K562 (cell line): ENCODE data around the gene AP1B1. TPM values are rescaled to one million over a fixed set of nuclear protein-coding genes. Genes with fewer than 3 reads are reported as not detected.

Source experiments
- ATAC-seq: fragments of 200-7000 bp; cut with Tn5 transposase; 3 replicates; pipeline ENCODE4 v1.9.1; 2020; ENCODE audit warnings: moderate library complexity
- BruUV-seq: library from RNA; stranded (reverse); fragments of 400-500 nt; replicated peaks from 2 replicates; lab custom pipeline; 2021; lab: Mats Ljungman, UMichigan
- CTCF ChIA-PET: fragments of 300-600 bp; formaldehyde crosslinking; extraction: SDS; loops from one replicate; lab custom pipeline; 2021; ENCODE audit warnings: low intra/inter-chr PET ratio; lab: Yijun Ruan, JAX
- POLR2A ChIA-PET: fragments of 300-600, 350-650 bp; sonication (Branson Sonifier 250); formaldehyde crosslinking; extraction: SDS; loops from one replicate; lab custom pipeline; 2021; ENCODE audit warnings: antibody characterized with exemption, inconsistent platforms; lab: Yijun Ruan, JAX
- DNase-seq, 4 experiments: peaks; one replicate each; pipeline versions ENCODE4 v3.0.0 to v3.0.0-alpha.2; 2011 to 2018; ENCODE audit warnings: low spot score in 3 of 4, mixed read lengths in 3 of 4; ENCODE audit errors: extremely low read depth in 1 of 4
- FAIRE-seq: peaks from 2 replicates; lab custom pipeline; 2011; peaks lifted over from hg19 to GRCh38; lab: Jason Lieb, UNC
- H2AFZ ChIP-seq: 2 replicates; pipeline ENCODE4 v1.6.0; 2011; ENCODE audit warnings: low read depth, low read length, control low read depth, inconsistent platforms
- H3K27ac ChIP-seq: fragments of 200-600 bp; 3 replicates; pipeline ENCODE4 v1.8.0; 2011; ENCODE audit warnings: low read depth, mild to moderate bottlenecking, control low read depth, inconsistent platforms, low read length, moderate library complexity, mixed read lengths; ENCODE audit errors: extremely low read depth
- H3K27me3 ChIP-seq, 2 experiments: fragments of 300-600 bp in 1 of 2; 2 replicates in 1 of 2; 3 replicates in 1 of 2; pipeline versions ENCODE4 v1.6.0 to v1.8.0; 2011; ENCODE audit warnings: inconsistent platforms in 2 of 2, low read length in 2 of 2, mild to moderate bottlenecking in 1 of 2, mixed read lengths in 1 of 2, moderate library complexity in 1 of 2; ENCODE audit not compliant: control insufficient read depth in 2 of 2, insufficient read depth in 2 of 2
- H3K36me3 ChIP-seq: fragments of 300-600 bp; 3 replicates; pipeline ENCODE4 v1.8.0; 2011; ENCODE audit warnings: mild to moderate bottlenecking, low read length, inconsistent platforms; ENCODE audit not compliant: control insufficient read depth, insufficient read depth
- H3K4me1 ChIP-seq, 2 experiments: fragments of 200-600 bp in 1 of 2; replicated peaks in 1 of 2; 2 replicates in 1 of 2; 3 replicates in 1 of 2; pipeline versions ENCODE4 v1.5.1 to v1.8.0; 2011; ENCODE audit warnings: inconsistent platforms in 2 of 2, low read length in 2 of 2, mild to moderate bottlenecking in 1 of 2, mixed read lengths in 1 of 2, moderate library complexity in 1 of 2; ENCODE audit not compliant: control insufficient read depth in 2 of 2, insufficient read depth in 2 of 2
- H3K4me2 ChIP-seq: 2 replicates; pipeline ENCODE4 v1.6.1; 2011; ENCODE audit warnings: low read length, control low read depth, inconsistent platforms, mixed read lengths; ENCODE audit not compliant: insufficient read depth
- H3K4me3 ChIP-seq: fragments of 200-600 bp; sonication (generic), shearing (Covaris generic); 2 replicates; pipeline ENCODE4 v1.5.1; 2016; ENCODE audit warnings: control low read depth, inconsistent platforms
- H3K79me2 ChIP-seq: fragments of 200-600 bp; 3 replicates; pipeline ENCODE4 v1.8.0; 2011; ENCODE audit warnings: low read length, inconsistent platforms; ENCODE audit not compliant: control insufficient read depth, insufficient read depth
- H3K9ac ChIP-seq, 2 experiments: 2 replicates each; pipeline versions ENCODE4 v1.6.0 to v1.6.1; 2011; ENCODE audit warnings: low read depth in 2 of 2, low read length in 2 of 2, control low read depth in 1 of 2, inconsistent platforms in 1 of 2, mild to moderate bottlenecking in 1 of 2, mixed read lengths in 1 of 2; ENCODE audit not compliant: insufficient read depth in 1 of 2
- H3K9me1 ChIP-seq: one replicate; pipeline ENCODE4 v1.6.0; 2011; ENCODE audit warnings: inconsistent platforms, mild to moderate bottlenecking, low read length, moderate library complexity; ENCODE audit not compliant: control insufficient read depth, insufficient read depth
- H3K9me3 ChIP-seq: replicated peaks from 2 replicates; pipeline ENCODE4 v1.5.1; 2011; ENCODE audit warnings: low read depth, low read length, inconsistent platforms; ENCODE audit not compliant: control insufficient read depth, insufficient read depth
- H4K20me1 ChIP-seq: replicated peaks from 2 replicates; pipeline ENCODE4 v1.6.1; 2011; ENCODE audit warnings: low read length, inconsistent platforms, mixed read lengths; ENCODE audit not compliant: control insufficient read depth, insufficient read depth
- CTBP1 ChIP-seq: fragments of 450-650 bp; IDR thresholded peaks from 2 replicates; pipeline ENCODE4 v1.6.1; 2016; ENCODE audit warnings: borderline replicate concordance
- ERF ChIP-seq: fragments of 450-650 bp; formaldehyde crosslinking; IDR thresholded peaks from 2 replicates; pipeline ENCODE4 v1.4.0; 2020; ENCODE audit warnings: mild to moderate bottlenecking, mixed read lengths
- HIVEP1 ChIP-seq: fragments of 250-450 bp; sonication (Bioruptor Pico); IDR thresholded peaks from 2 replicates; pipeline ENCODE4 v1.4.0; 2020; ENCODE audit warnings: mild to moderate bottlenecking
- HMGN3 ChIP-seq: IDR thresholded peaks from 2 replicates; pipeline ENCODE4 v1.6.1; 2011; ENCODE audit warnings: borderline replicate concordance, low read depth, mild to moderate bottlenecking, mixed read lengths, low read length; ENCODE audit not compliant: insufficient read length; ENCODE audit errors: extremely low read depth
- PHF21A ChIP-seq: fragments of 450-650 bp; IDR thresholded peaks from 2 replicates; pipeline ENCODE4 v1.6.1; 2017; ENCODE audit warnings: low read depth, borderline replicate concordance
- SMAD4 ChIP-seq: fragments of 250-450 bp; sonication (Bioruptor Pico); conservative IDR thresholded peaks from 2 replicates; pipeline ENCODE4 v1.8.0; 2021; ENCODE audit warnings: inconsistent platforms, mild to moderate bottlenecking, moderate library complexity
- ZNF766 ChIP-seq: fragments of 200-800 bp; sonication (Bioruptor generic); conservative IDR thresholded peaks from 2 replicates; pipeline ENCODE4 v1.6.1; 2016; ENCODE audit warnings: missing genetic modification characterization, missing compliant biosample characterization
- ZNF780A ChIP-seq: fragments of 250-450 bp; sonication (Bioruptor Pico); IDR thresholded peaks from 2 replicates; pipeline ENCODE4 v1.5.0; 2021; ENCODE audit warnings: mild to moderate bottlenecking
- WGBS: fragments of 100-300 bp; shearing (Covaris generic); methylation state at CpG from one replicate; pipeline ENCODE4 v1.1.6; 2016; ENCODE audit warnings: low coverage, mixed read lengths; ENCODE audit not compliant: insufficient coverage; ENCODE audit errors: missing lambda C conversion rate; 5-methylcytosine and 5-hydroxymethylcytosine counted together
- in situ Hi-C: fragments of 300-500 bp; cut with MboI; formaldehyde crosslinking; loops from 4 replicates; pipeline ENCODE4 v1.15.0; 2018; ENCODE audit warnings: inconsistent platforms, mixed read lengths
- intact Hi-C: fragments of 100-400 bp; cut with micrococcal nuclease; formaldehyde crosslinking; loops from 2 replicates; pipeline ENCODE4 v1.14.2; 2022
- polyA plus RNA-seq, 8 experiments: library from polyadenylated mRNA; depleted of rRNA in 4 of 8; stranded (reverse) in 5 of 8; unstranded in 3 of 8; fragments of >200 nt; fragmentation: Nextera tagmentation in 2 of 8; fragmentation: Illumina TruSeq in 1 of 8; extraction: Ambion mirVana in 2 of 8; extraction: Trizol in 1 of 8; gene quantifications; 2 replicates each; pipeline versions ENCODE4 v1.2.1 to v1.2.3, GENCODE V29; 2011 to 2014; ENCODE audit warnings: inconsistent platforms in 1 of 8, missing spikeins in 1 of 8
- total RNA-seq, 7 experiments: library from RNA; depleted of rRNA in 6 of 7; stranded (reverse); fragments of >200 nt in 6 of 7; fragmentation: Illumina TruSeq in 2 of 7; extraction: Trizol in 2 of 7; gene quantifications; 2 replicates each; pipeline versions ENCODE4 v1.2.1 to v1.2.3, GENCODE V29; 2011 to 2021; ENCODE audit warnings: low replicate concordance in 1 of 7
- TF ChIP-seq, protein P1 (sequence below): fragments of 250-450 bp; sonication (Bioruptor Pico); IDR thresholded peaks from 2 replicates; pipeline ENCODE4 v1.8.0; 2022; ENCODE audit warnings: inconsistent platforms
- TF ChIP-seq, protein P2 (sequence below): sonication (generic); formaldehyde crosslinking; IDR thresholded peaks from 2 replicates; pipeline ENCODE4 v1.8.1; 2023; ENCODE audit warnings: missing genetic modification reagents, mild to moderate bottlenecking, borderline replicate concordance
- TF ChIP-seq, protein P3 (sequence below): IDR thresholded peaks from 2 replicates; pipeline ENCODE4 v1.6.1; 2011; ENCODE audit not compliant: insufficient read length; ENCODE audit errors: extremely low read depth

AP1B1 gene
- total and polyA plus RNA-seq, 9 of the 15 experiments (the other 6 are each of a cell fraction or from before 2014, with no cell fraction given) = 1.2 to 60.9 (median 30.1) TPM

DNA sequence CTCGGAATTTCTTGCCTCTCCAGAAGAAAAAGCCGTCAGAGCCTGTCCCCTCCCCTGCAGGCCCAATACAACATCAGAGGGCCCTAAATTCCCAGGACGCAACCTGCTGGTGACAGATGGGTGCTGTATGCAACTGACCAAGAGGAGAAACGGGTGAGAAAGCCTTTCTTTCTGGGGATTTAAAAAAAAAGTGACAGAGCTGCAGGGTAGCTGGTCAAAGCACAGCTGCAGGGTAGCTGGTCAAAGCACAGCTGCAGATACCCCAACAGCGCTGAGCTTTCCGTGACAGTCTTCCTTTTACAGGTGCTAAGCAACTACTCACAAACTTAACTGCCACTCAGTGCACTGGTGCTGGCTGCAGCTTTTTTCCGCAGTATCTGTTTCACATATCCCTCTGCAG lies 17.8 kb downstream of the AP1B1 start:
- no TSS peak for BruUV-seq
- H4K20me1 ChIP-seq = no peaks in the 10 kb centered on the region
- no peak overlapping the region for H3K27ac ChIP-seq
- H3K27me3 ChIP-seq = no peaks in the 10 kb centered on the region
- H3K4me2 ChIP-seq = no peak overlapping the region
- ChIA-PET CTCF (no interaction called here), POLR2A (interaction anchor here (1.1 kb wide), 1 partner anchor 11 kb away, joined by 5 read pairs; no protein-coding TSS in a partner anchor)
- DNase-seq = no peak
- FAIRE-seq = no peak
- H3K79me2 ChIP-seq = peaks cover 11% of the 10 kb centered on the region; the same call in 2 of the 3 replicates
- no peak for TF ChIP-seq ZNF766
- TF ChIP-seq, protein P1, sequence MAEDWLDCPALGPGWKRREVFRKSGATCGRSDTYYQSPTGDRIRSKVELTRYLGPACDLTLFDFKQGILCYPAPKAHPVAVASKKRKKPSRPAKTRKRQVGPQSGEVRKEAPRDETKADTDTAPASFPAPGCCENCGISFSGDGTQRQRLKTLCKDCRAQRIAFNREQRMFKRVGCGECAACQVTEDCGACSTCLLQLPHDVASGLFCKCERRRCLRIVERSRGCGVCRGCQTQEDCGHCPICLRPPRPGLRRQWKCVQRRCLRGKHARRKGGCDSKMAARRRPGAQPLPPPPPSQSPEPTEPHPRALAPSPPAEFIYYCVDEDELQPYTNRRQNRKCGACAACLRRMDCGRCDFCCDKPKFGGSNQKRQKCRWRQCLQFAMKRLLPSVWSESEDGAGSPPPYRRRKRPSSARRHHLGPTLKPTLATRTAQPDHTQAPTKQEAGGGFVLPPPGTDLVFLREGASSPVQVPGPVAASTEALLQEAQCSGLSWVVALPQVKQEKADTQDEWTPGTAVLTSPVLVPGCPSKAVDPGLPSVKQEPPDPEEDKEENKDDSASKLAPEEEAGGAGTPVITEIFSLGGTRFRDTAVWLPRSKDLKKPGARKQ = no peak
- TF ChIP-seq, protein P2, sequence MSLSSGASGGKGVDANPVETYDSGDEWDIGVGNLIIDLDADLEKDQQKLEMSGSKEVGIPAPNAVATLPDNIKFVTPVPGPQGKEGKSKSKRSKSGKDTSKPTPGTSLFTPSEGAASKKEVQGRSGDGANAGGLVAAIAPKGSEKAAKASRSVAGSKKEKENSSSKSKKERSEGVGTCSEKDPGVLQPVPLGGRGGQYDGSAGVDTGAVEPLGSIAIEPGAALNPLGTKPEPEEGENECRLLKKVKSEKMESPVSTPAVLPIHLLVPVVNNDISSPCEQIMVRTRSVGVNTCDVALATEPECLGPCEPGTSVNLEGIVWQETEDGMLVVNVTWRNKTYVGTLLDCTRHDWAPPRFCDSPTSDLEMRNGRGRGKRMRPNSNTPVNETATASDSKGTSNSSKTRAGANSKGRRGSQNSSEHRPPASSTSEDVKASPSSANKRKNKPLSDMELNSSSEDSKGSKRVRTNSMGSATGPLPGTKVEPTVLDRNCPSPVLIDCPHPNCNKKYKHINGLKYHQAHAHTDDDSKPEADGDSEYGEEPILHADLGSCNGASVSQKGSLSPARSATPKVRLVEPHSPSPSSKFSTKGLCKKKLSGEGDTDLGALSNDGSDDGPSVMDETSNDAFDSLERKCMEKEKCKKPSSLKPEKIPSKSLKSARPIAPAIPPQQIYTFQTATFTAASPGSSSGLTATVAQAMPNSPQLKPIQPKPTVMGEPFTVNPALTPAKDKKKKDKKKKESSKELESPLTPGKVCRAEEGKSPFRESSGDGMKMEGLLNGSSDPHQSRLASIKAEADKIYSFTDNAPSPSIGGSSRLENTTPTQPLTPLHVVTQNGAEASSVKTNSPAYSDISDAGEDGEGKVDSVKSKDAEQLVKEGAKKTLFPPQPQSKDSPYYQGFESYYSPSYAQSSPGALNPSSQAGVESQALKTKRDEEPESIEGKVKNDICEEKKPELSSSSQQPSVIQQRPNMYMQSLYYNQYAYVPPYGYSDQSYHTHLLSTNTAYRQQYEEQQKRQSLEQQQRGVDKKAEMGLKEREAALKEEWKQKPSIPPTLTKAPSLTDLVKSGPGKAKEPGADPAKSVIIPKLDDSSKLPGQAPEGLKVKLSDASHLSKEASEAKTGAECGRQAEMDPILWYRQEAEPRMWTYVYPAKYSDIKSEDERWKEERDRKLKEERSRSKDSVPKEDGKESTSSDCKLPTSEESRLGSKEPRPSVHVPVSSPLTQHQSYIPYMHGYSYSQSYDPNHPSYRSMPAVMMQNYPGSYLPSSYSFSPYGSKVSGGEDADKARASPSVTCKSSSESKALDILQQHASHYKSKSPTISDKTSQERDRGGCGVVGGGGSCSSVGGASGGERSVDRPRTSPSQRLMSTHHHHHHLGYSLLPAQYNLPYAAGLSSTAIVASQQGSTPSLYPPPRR (CRISPR knock-in tag) = no peak
- TF ChIP-seq HIVEP1 (CRISPR knock-in tag) = no peak
- no peak for TF ChIP-seq HMGN3
- no peak for TF ChIP-seq SMAD4 (CRISPR knock-in tag)
- no peak for TF ChIP-seq ERF (CRISPR knock-in tag)
- no peak for TF ChIP-seq ZNF780A
- no peak for TF ChIP-seq CTBP1
- TF ChIP-seq PHF21A = no peak
- TF ChIP-seq, protein P3, sequence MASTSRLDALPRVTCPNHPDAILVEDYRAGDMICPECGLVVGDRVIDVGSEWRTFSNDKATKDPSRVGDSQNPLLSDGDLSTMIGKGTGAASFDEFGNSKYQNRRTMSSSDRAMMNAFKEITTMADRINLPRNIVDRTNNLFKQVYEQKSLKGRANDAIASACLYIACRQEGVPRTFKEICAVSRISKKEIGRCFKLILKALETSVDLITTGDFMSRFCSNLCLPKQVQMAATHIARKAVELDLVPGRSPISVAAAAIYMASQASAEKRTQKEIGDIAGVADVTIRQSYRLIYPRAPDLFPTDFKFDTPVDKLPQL = no peak
- H3K36me3 ChIP-seq = peaks cover 15% of the 10 kb centered on the region; the same call in 2 of the 3 replicates
- no peak overlapping the region for H3K9ac ChIP-seq
- H2AFZ ChIP-seq = no peak overlapping the region
- H3K4me3 ChIP-seq = no peak overlapping the region
- ATAC-seq = peak; percentile 65; the same call in 1 of the 3 replicates
- no peaks in the 10 kb centered on the region for H3K9me3 ChIP-seq
- in situ Hi-C loops = no loop called here
- H3K4me1 ChIP-seq = peaks cover 0 to 3% of the 10 kb centered on the region in 2 experiments; a peak in 3 of 5 replicates
- intact Hi-C loops = no loop called here
- H3K9me1 ChIP-seq = no peaks in the 10 kb centered on the region
- 58% methylated on average over 5 of the region's 7 CpGs for WGBS
